OCI-LY7 (cell line): ENCODE data around the gene GAK.

ENCODE experiments used
- CTCF ChIP-seq: fragments of 200-600 bp; sonication (generic); conservative IDR thresholded peaks from 2 replicates; pipeline ENCODE4 v1.5.1; 2014; ENCODE audit warnings: mild to moderate bottlenecking, antibody characterized with exemption, low read length, moderate library complexity, mixed read lengths
- EZH2phosphoT487 ChIP-seq: fragments of 200-600 bp; sonication (generic); IDR thresholded peaks from 2 replicates; pipeline ENCODE4 v1.6.1; 2018; ENCODE audit warnings: low read depth, borderline replicate concordance, mild to moderate bottlenecking, mixed run types, antibody characterized with exemption, low read length, moderate library complexity, mixed read lengths

DNA sequence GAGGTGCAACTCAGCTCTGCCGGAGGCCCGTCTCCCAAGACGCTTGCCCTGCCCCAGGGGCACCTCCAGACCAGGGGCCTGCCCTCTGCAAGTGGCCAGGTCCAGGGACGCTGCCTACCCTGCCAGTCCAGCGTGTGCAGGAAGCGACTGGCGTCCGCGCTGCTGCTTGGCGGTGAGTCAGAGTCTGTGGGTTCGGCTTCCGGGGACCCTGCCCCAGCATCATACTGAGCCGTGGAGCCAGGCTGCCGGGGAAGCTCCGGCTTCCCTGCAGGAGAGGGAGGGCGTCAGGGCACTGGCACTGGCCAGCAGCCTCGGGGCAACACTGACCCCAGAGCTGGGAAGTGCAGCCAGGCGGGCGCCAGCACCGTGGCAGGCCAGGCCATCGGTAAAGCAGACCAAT is 63.7 kb downstream of the GAK start:
- TF ChIP-seq CTCF (no peak), EZH2phosphoT487 (no peak)
